ENCODE measurements around the gene GRPEL2.

The GRPEL2 gene

DNA sequence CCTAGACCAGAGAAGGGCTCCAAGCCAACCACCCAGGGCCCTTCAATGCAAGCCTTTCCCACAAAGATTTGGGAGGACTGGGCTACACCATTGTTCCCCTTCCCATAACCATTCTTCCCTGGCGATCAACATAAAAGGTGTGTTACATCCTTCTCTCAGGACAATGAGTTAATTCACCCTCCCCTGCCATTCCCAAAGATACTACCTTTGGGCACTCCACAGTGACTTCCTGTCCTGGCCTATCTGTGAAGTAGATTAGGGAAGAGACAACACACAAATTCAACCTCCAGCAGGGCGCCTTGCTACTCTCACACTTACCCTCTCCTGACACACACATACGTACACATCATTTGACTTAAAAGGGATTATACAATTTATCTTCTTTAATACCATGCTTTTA is 57.0 kb downstream of the GRPEL2 start:
- no peak for DNase-seq

All from activated gamma-delta T cell treated with Interleukin-2 at 50 U/mL for 16 hours (primary cell).